IPS-NIHi7 (cell line): ENCODE data around the gene GPX3.

Source experiments
- DNase-seq: peaks from one replicate; pipeline ENCODE4 v3.0.0; 2012; ENCODE audit warnings: mixed read lengths; ENCODE audit errors: extremely low spot score

Gene GPX3

DNA sequence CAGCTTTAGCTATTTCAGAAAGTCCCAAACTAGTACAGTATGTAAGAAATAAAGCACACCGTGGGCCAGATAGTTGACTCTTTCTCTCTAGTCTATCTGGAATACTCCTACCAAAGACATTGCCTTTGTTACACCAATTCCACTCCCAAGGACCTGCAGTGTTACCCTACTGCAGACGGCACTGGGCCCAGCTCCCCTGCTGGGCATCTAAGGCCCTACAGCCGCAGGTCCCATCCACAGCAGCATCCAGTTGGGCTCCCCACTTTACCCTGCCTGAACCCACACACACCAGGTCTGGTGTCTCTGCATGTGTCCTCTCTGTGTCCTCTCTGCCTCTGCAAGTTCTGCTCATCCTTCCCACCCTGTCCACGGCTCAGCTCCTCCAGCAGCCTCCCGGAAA, 37.9 kb downstream of the GPX3 start:
- DNase-seq: no peak

DNA sequence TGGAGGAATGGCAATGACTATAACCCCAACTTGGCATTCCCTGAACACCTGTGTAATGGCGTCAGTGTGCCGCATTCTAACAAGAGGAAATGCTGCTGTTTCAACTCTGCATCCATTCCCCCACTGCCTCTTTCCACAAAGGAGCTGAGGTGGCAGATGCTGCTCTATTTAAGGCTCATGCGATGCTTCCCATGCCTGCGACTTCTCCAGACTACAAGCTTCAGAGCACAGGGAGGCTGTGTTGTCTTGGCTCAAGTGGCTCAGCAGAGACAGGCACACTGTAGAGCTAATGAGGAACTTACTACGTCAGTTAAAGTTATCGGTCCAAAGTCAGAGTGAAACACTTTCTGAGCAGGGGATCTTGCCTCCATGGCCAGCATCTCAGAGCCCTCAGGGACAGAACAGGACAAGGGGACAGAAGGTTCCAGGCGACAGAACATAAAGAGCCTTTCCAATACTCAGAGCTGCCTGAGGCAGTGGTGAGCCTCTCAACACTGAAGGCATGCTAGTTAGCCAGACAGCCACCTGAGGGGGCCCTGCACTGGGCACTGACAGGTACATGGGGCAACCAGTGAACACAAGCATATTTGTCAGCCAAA, 38.6 kb downstream of the GPX3 start:
- DNase-seq: no peak

GRCh38 chr5:151060742-151061141, 40.4 kb downstream of the GPX3 start:
- DNase-seq: no peak

DNA sequence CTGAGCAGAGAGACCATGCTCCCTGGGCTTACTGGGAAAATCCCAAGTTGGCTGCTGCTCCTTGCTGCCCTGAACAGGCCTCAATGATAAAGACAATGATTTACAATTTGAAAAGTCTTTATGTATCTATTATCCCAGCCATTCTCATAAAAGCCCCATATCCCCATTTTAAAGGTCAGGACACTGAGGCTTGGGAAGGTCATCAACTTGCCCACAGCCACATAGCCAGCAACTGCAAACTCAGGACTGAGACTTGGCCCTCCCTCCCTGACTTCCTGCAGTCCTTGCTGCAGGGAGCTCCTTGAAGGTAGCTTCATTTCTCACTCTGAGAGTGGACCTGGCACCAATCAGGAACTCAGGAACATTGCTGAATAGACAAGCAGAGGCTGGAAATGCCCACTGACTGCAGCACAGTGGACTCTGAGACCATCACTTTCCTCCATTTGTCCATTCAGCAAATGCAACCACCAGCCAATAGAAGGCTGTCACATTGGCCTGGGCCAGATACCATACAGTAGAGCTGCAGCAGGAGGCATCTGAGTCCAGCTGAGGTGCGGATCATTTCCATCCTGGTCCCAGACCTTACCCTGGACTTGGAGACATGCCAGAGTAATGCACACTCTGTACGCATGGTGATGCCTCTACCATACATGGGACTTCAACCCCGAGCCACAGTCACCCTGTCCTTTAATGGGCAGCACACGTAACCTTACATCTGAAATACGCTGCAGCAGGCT, 42.2 kb downstream of the GPX3 start:
- DNase-seq: no peak

- DNase-seq: no peak
Measured at GRCh38 chr5:151063142-151063989, 43.0 kb downstream of the GPX3 start.

GRCh38 chr5:151064916-151065499, 44.6 kb downstream of the GPX3 start:
- no peak for DNase-seq

- no peak for DNase-seq
Measured at GRCh38 chr5:151065609-151066008, 45.2 kb downstream of the GPX3 start.

GRCh38 chr5:151066920-151067319, 46.5 kb downstream of the GPX3 start:
- DNase-seq: no peak

- DNase-seq: no peak
Measured at GRCh38 chr5:151067632-151068432, 47.4 kb downstream of the GPX3 start.

- DNase-seq: no peak
Measured at GRCh38 chr5:151068433-151069197, 48.2 kb downstream of the GPX3 start.

GRCh38 chr5:151070449-151070848, 50.1 kb downstream of the GPX3 start:
- DNase-seq: no peak

- DNase-seq: no peak
Measured at GRCh38 chr5:151071021-151071420, 50.6 kb downstream of the GPX3 start.

- DNase-seq: no peak
Measured at GRCh38 chr5:151071848-151072629, 51.6 kb downstream of the GPX3 start.

GRCh38 chr5:151072630-151073025, 52.2 kb downstream of the GPX3 start:
- DNase-seq: no peak

DNA sequence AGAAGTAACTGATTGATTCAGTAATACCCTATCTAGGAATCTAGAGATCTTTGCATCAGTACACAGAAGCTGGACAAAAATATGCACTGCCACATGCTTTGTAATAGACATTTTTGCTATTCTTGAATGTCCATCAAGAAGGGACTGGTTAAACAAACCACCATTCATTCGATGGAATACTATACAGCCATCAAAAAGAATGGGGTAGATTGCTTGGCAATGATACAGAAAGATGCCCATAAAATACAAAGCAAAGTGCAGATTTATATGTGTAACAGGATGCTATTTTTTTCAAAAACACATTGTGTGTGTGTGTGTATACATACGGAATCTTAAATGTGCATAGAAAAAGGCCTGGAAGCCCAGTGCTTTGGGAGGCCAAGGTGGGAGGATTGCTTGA, 52.9 kb downstream of the GPX3 start:
- no peak for DNase-seq

GRCh38 chr5:151074557-151074956, 54.2 kb downstream of the GPX3 start:
- DNase-seq: no peak

DNA sequence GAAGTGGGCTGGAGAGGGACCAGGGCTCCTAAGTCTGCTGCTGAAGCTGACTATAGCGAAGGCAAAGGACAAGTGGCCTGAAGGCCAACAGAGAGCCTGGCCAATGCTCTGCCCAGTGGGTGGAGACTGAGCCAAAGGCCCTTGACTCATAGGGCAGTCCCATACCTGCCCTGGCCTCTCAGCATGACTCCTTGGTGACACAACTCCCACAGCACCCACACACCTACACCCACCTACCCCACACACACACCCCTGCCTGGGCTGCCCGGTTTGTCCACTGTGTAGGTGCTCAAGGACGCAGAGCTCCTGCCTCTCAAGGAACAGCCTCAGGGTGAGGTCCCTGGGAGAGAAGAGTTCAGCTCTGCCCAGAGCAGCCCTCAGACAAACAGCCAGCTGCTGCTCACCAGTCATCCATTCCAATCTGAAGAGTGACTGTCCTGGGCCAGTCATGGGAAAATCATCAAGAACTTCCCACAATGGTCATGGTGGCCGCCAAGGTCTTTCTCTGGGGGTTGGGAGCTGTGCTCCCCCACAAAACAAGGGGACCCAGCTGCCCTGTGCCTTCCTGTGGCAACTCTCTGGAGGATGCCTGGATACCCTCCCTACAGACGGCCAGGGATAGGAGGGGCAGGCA, 55.4 kb downstream of the GPX3 start:
- DNase-seq: no peak

DNA sequence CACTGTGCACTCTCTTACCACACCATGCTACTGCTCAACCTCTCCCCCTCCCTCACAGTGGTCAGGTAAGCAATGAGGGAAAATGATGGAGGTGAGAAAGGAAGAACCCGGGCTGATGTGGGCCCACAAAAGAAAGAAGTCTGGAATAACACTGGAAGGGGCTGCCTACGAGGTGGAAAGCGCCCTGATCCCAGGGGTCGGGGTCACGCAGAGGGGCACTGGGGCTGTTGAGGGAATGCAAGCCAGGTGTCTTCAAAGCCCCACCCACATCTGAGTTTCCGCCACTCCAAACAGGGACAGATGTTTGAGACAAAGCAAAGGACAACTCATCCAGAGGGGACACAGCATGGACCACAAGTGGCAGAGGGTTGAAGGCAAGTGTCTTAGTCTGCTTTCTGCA, 56.2 kb downstream of the GPX3 start:
- no peak for DNase-seq

DNA sequence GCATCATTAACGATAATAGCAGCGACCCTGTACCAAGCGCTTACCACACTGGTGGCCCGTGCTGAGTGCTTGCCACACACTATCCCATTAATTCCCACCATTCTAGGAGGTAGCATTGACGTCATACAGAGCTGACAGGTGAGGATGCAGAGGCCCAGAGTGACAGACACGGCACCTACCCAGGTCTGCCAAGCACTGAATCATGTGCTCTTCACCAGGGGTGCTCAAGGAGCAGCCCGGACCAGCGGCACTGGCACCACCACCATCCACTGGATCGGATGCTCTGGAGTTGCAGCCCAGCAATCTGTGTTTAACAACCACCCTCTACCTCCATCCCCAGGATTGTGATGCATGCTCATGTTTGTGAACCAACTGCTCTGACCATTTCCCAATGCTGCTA, 57.0 kb downstream of the GPX3 start:
- no peak for DNase-seq

DNA sequence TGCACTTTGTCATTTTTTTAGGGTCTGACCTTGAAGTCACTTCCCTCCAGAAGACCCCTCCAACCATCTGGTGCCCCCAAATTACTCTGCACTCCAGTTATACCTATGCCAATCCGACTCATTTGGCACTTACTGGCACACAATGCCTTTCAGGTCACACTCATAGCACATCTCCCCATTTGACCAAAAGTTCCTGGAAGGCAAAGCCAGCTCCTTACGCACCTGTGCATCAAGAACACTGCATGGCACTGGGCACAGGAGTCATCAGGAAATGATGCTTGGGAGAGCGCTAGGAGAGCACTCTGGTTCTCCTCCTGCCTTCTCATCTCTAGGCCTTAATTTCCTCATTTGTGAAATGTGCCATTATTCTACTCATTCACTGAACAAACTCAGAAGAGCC, 57.6 kb downstream of the GPX3 start:
- DNase-seq: no peak
